Fibroblast of lung (primary cell): ENCODE data around the gene UST. TPM values are rescaled to one million over a fixed set of nuclear protein-coding genes. Genes with fewer than 3 reads are reported as not detected.

Experiments used
- DNase-seq, 2 donors: peaks; one replicate each; pipeline versions ENCODE4 v3.0.0 to v3.0.0-alpha.2; 2010; ENCODE audit warnings: low read depth in 2 of 2
- H2AFZ ChIP-seq: 2 replicates; pipeline ENCODE4 v1.5.1; 2012; ENCODE audit warnings: low read length, control low read depth, inconsistent platforms
- H3K27ac ChIP-seq: 2 replicates; pipeline ENCODE4 v1.5.1; 2011; ENCODE audit warnings: low read length, control low read depth; ENCODE audit not compliant: insufficient read depth
- H3K27me3 ChIP-seq: 2 replicates; pipeline ENCODE4 v1.5.1; 2011; ENCODE audit warnings: mild to moderate bottlenecking, low read length; ENCODE audit not compliant: control insufficient read depth, insufficient read depth
- H3K36me3 ChIP-seq: 2 replicates; pipeline ENCODE4 v1.5.1; 2011; ENCODE audit warnings: low read length; ENCODE audit not compliant: control insufficient read depth, insufficient read depth
- H3K4me1 ChIP-seq: 2 replicates; pipeline ENCODE4 v1.5.1; 2011; ENCODE audit warnings: low read length; ENCODE audit not compliant: control insufficient read depth, insufficient read depth; ENCODE audit errors: extremely low read depth
- H3K4me2 ChIP-seq: 2 replicates; pipeline ENCODE4 v1.5.1; 2011; ENCODE audit warnings: low read length, control low read depth; ENCODE audit not compliant: insufficient read depth; ENCODE audit errors: extremely low read depth
- H3K4me3 ChIP-seq, 4 experiments: fragments of 200-600 bp in 1 of 4; sonication (generic) in 1 of 4; replicated peaks in 1 of 4; 2 replicates each; pipeline ENCODE4 v1.5.1; 2011 to 2016; ENCODE audit warnings: low read length in 4 of 4, low read depth in 3 of 4, mild to moderate bottlenecking in 3 of 4, control low read depth in 2 of 4, inconsistent platforms in 1 of 4, mixed read lengths in 1 of 4; ENCODE audit not compliant: insufficient read depth in 1 of 4; ENCODE audit errors: control extremely low read depth in 1 of 4
- H3K79me2 ChIP-seq: 2 replicates; pipeline ENCODE4 v1.5.1; 2012; ENCODE audit warnings: mild to moderate bottlenecking, low read length, inconsistent platforms; ENCODE audit not compliant: control insufficient read depth, insufficient read depth
- H3K9ac ChIP-seq: 2 replicates; pipeline ENCODE4 v1.5.1; 2011; ENCODE audit warnings: mild to moderate bottlenecking, low read length, control low read depth; ENCODE audit not compliant: insufficient read depth
- H3K9me3 ChIP-seq: 2 replicates; pipeline ENCODE4 v1.5.1; 2012; ENCODE audit warnings: low read depth, low read length; ENCODE audit not compliant: control insufficient read depth, insufficient read depth
- H4K20me1 ChIP-seq: 2 replicates; pipeline ENCODE4 v1.5.1; 2011; ENCODE audit warnings: low read length; ENCODE audit not compliant: control insufficient read depth, insufficient read depth; ENCODE audit errors: extremely low read depth
- EZH2 ChIP-seq: IDR thresholded peaks from 2 replicates; pipeline ENCODE4 v1.5.1; 2012; ENCODE audit warnings: low read length, control low read depth, mild to moderate bottlenecking; ENCODE audit errors: missing control alignments
- polyA plus RNA-seq, 2 donors: library from polyadenylated mRNA; depleted of rRNA in 1 of 2; stranded (reverse) in 1 of 2; unstranded in 1 of 2; fragments of >200 nt; gene quantifications; 2 replicates each; pipeline ENCODE4 v1.2.1, GENCODE V29; 2011 to 2012; ENCODE audit warnings: missing spikeins in 1 of 2
- total RNA-seq: library from RNA; depleted of rRNA; stranded (reverse); fragments of >200 nt; gene quantifications from 2 replicates; pipeline ENCODE4 v1.2.1, GENCODE V29; 2014
- TF ChIP-seq, protein P1 (sequence below), 2 donors: IDR thresholded peaks in 1 of 2; conservative IDR thresholded peaks in 1 of 2; 1 replicate in 1 of 2; 2 replicates in 1 of 2; pipeline ENCODE4 v1.5.1; 2011 to 2012; ENCODE audit warnings: low read length in 2 of 2, control low read depth in 1 of 2, inconsistent platforms in 1 of 2, low read depth in 1 of 2, mild to moderate bottlenecking in 1 of 2

The UST gene
- total and polyA plus RNA-seq, 2 donors (not counting 1 experiment from before 2014, with no cell fraction given), result 6.8 to 19.5 TPM

GRCh38 chr6:149015535-149016525, 269.0 kb downstream of the UST start:
- H3K36me3 ChIP-seq, result no peaks in the 10 kb centered on the region
- no peak for TF ChIP-seq EZH2
- TF ChIP-seq, protein P1, sequence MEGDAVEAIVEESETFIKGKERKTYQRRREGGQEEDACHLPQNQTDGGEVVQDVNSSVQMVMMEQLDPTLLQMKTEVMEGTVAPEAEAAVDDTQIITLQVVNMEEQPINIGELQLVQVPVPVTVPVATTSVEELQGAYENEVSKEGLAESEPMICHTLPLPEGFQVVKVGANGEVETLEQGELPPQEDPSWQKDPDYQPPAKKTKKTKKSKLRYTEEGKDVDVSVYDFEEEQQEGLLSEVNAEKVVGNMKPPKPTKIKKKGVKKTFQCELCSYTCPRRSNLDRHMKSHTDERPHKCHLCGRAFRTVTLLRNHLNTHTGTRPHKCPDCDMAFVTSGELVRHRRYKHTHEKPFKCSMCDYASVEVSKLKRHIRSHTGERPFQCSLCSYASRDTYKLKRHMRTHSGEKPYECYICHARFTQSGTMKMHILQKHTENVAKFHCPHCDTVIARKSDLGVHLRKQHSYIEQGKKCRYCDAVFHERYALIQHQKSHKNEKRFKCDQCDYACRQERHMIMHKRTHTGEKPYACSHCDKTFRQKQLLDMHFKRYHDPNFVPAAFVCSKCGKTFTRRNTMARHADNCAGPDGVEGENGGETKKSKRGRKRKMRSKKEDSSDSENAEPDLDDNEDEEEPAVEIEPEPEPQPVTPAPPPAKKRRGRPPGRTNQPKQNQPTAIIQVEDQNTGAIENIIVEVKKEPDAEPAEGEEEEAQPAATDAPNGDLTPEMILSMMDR (conservative IDR thresholded peaks at IDR 0.05 in 1 of 2, IDR thresholded peaks at IDR 0.05 in 1 of 2; ENCODE audit: low read depth in 1 of 2, low read length in 2 of 2), result no peak
- H3K4me1 ChIP-seq, result peaks cover 20% of the 10 kb centered on the region
- no peaks in the 10 kb centered on the region for H3K27me3 ChIP-seq
- H4K20me1 ChIP-seq, result no peaks in the 10 kb centered on the region
- H3K79me2 ChIP-seq, result no peaks in the 10 kb centered on the region
- H3K9ac ChIP-seq, result no peak overlapping the region
- H2AFZ ChIP-seq, result no peak overlapping the region
- H3K27ac ChIP-seq, result peak overlapping the region; percentile 22
- H3K4me3 ChIP-seq, result no peak overlapping the region
- DNase-seq, result peak in 1 of 2 donors; percentile 35
- H3K4me2 ChIP-seq, result peak overlapping the region; percentile 52
- H3K9me3 ChIP-seq, result no peaks in the 10 kb centered on the region

DNA sequence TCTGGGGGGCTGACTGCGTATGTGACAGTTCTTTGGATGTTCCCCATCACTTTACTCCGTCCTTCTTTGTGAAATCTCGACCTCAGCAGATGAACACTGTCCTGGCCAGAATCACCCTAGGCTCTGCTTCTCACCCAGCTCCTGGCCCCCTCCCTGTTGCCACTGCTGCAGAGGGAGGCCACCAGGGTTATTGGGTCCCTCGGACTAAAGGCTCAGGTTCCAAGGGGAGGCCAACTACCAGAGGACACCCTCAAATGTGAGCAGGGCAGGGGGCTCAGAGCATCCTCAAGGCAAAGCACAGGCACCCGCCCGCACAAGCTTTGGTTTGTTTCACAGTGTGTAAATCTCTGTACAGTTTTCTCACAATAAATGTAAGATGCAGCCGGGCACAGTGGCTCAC, 269.9 kb downstream of the UST start:
- no peak overlapping the region for H2AFZ ChIP-seq
- no peaks in the 10 kb centered on the region for H3K27me3 ChIP-seq
- DNase-seq, result no peak
- no peaks in the 10 kb centered on the region for H4K20me1 ChIP-seq
- H3K4me3 ChIP-seq, result no peak overlapping the region
- H3K4me1 ChIP-seq, result peaks cover 20% of the 10 kb centered on the region
- no peak overlapping the region for H3K27ac ChIP-seq
- TF ChIP-seq EZH2, result no peak
- no peaks in the 10 kb centered on the region for H3K79me2 ChIP-seq
- H3K9me3 ChIP-seq, result no peaks in the 10 kb centered on the region
- H3K36me3 ChIP-seq, result no peaks in the 10 kb centered on the region
- no peak overlapping the region for H3K4me2 ChIP-seq
- H3K9ac ChIP-seq, result no peak overlapping the region

- Histone ChIP-seq H3K36me3 (no peaks in the 10 kb centered on the region), H2AFZ (no peak overlapping the region), H3K27me3 (no peaks in the 10 kb centered on the region), H4K20me1 (no peaks in the 10 kb centered on the region), H3K4me1 (peaks cover 6% of the 10 kb centered on the region), H3K4me2 (no peak overlapping the region), H3K4me3 (no peak overlapping the region), H3K79me2 (no peaks in the 10 kb centered on the region), H3K27ac (no peak overlapping the region), H3K9me3 (no peaks in the 10 kb centered on the region), H3K9ac (no peak overlapping the region)
- no peak for TF ChIP-seq EZH2
- TF ChIP-seq, protein P1 (conservative IDR thresholded peaks at IDR 0.05 in 1 of 2, IDR thresholded peaks at IDR 0.05 in 1 of 2; ENCODE audit: low read depth in 1 of 2, low read length in 2 of 2), result no peak
- DNase-seq, result no peak
Observed at GRCh38 chr6:149020319-149020718, 273.5 kb downstream of the UST start.
